ENCODE data around the gene CREBL2. TPM values are rescaled to one million over a fixed set of nuclear protein-coding genes. Genes with fewer than 3 reads are reported as not detected.
"Not testable (repeated sequence)": the region's sequence is repeated elsewhere in the genome, so short reads cannot be mapped to it uniquely, and the experiment has no call there.

CREBL2 gene
- total and polyA plus RNA-seq, 9 donors, result 7.9 to 14.5 (median 10.6) TPM

DNA sequence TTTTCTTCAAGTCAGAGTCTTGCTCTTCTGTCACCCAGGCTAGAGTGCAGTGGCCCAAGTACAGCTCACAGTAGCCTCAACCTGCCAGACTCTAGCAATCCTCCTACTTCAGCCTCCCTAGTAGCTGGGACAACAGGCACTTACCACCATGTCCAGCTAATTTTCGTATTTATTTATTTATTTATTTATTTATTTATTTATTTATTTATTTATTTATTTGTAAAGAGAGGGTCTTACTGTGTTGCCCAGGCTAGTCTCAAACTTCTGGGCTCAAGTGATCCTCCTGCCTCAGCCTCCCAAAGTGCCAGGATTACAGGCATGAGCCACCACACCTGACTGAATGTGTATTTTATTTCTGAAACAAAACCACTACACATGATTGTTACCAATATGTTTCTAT is 31.0 kb upstream of the CREBL2 start:
- no CpG with 5 or more reads among the region's 1 CpG for WGBS (ENCODE audit: insufficient coverage)
- not testable (repeated sequence) for DNase-seq; H3K9me3 ChIP-seq (replicated peaks; ENCODE audit: control insufficient read depth, low read depth, low read length); H3K27ac ChIP-seq (ENCODE audit: low read length); H3K4me1 ChIP-seq (ENCODE audit: control insufficient read depth, insufficient read depth, low read length); H3K4me3 ChIP-seq (ENCODE audit: low read length); H3K27me3 ChIP-seq (ENCODE audit: control insufficient read depth, insufficient read depth, low read length); H3K36me3 ChIP-seq (ENCODE audit: control insufficient read depth, insufficient read depth, low read length)

DNA sequence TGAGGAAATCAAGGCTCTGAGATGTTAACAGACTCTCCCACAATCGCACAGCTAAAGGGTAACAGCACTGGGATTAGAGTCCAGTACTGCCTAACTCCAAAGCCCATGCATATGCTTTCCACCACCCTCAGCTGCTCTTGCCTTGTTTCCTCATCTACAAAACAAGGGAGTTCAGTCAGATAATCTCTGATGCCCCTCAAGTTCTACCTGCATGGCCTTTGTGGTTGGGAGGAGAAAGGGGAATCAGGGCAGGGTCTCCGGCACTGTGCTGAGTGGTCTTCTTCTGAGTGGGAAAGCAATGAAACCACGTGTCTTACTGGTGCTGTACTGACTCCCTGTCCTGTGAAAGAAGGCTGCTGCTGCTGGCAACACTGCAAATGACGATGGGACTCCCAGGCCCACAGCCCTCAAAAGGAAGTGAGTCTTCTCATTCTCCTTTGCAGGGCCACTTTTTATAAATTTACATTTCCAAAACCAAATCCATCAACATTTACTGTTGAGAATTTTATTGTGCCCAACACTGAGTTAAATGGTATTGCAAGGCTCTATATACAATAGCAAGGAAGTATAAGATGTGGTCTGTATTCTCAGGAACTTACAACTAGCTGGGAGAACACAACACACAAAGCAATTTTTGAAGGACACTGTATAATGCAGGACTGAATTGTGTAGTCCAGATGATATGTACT is 29.3 kb upstream of the CREBL2 start:
- H3K36me3 ChIP-seq (ENCODE audit: control insufficient read depth, insufficient read depth, low read length), result no peaks in the 10 kb centered on the region
- H3K27ac ChIP-seq (ENCODE audit: low read length), result no peak overlapping the region

DNA sequence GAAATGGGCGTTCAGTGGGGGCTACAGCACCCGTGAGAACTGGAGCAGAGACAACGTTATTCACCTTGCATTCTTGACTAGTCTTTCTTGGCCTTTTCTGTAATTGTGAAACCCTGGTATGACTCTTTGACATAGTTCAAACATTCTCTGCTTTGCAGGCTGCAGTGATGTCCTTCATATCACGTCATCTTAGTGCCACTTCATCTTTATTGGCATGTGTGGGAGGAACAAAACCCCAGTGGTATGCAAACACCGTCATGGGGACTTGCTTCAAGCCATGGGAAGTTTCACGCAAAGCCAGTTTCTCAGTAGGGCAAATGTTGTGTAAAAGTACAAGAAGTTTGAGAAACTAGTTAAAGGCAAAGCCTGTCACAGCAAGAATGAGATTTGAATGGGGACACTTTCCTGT is 28.8 kb upstream of the CREBL2 start:
- Histone ChIP-seq H3K4me1 (ENCODE audit: control insufficient read depth, insufficient read depth, low read length) (no peaks in the 10 kb centered on the region), H3K36me3 (ENCODE audit: control insufficient read depth, insufficient read depth, low read length) (no peaks in the 10 kb centered on the region), H3K27ac (ENCODE audit: low read length) (no peak overlapping the region), H3K9me3 (replicated peaks; ENCODE audit: control insufficient read depth, low read depth, low read length) (no peaks in the 10 kb centered on the region), H3K27me3 (ENCODE audit: control insufficient read depth, insufficient read depth, low read length) (no peaks in the 10 kb centered on the region), H3K4me3 (ENCODE audit: low read length) (no peak overlapping the region)
- DNase-seq, result no peak
- 58% methylated on average over 5 of the region's 6 CpGs for WGBS (ENCODE audit: insufficient coverage)

More for the DNA sequence above, 29.3 kb upstream of the CREBL2 start:
- no peaks in the 10 kb centered on the region for H3K9me3 ChIP-seq (replicated peaks; ENCODE audit: control insufficient read depth, low read depth, low read length)
- no peak overlapping the region for H3K4me3 ChIP-seq (ENCODE audit: low read length)
- no peaks in the 10 kb centered on the region for H3K27me3 ChIP-seq (ENCODE audit: control insufficient read depth, insufficient read depth, low read length)
- WGBS (ENCODE audit: insufficient coverage), result 78% methylated on average over 3 of the region's 4 CpGs
- no peak for DNase-seq
- no peaks in the 10 kb centered on the region for H3K4me1 ChIP-seq (ENCODE audit: control insufficient read depth, insufficient read depth, low read length)

DNA sequence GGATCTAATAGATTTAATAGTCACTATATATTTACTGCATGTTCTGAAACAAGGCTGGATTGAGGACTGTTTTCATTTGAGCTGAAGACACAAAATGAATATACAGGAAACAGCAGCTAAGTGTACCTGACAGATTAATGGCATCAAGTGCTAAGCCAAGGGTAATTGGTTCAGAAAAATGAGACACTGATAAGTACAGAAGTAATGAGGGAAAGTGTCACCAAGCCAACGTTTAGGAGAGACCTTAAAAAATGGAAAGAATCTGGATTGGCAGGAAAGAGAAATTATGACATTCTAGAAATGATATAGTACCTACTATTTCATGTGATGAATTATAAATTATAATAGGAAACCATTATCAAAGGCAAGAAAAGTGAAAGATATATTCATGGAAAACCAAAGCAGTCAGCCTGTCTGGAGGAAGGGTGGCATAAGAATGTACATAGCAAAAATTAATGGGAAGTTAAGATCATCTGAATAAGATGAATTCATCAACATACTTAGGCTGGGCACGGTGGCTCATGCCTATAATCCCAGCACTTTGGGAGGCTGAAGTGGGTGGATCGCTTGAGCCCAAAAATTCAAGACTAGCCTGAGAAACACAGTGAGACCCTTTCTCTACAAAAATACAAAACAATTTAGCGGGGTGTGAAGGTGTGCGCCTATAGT is 28.0 kb upstream of the CREBL2 start:
- no peaks in the 10 kb centered on the region for H3K36me3 ChIP-seq (ENCODE audit: control insufficient read depth, insufficient read depth, low read length)
- no peaks in the 10 kb centered on the region for H3K4me1 ChIP-seq (ENCODE audit: control insufficient read depth, insufficient read depth, low read length)
- no CpG with 5 or more reads among the region's 5 CpGs for WGBS (ENCODE audit: insufficient coverage)
- no peak overlapping the region for H3K27ac ChIP-seq (ENCODE audit: low read length)
- H3K4me3 ChIP-seq (ENCODE audit: low read length), result no peak overlapping the region
- no peak for DNase-seq
- no peaks in the 10 kb centered on the region for H3K9me3 ChIP-seq (replicated peaks; ENCODE audit: control insufficient read depth, low read depth, low read length)
- H3K27me3 ChIP-seq (ENCODE audit: control insufficient read depth, insufficient read depth, low read length), result no peaks in the 10 kb centered on the region

DNA sequence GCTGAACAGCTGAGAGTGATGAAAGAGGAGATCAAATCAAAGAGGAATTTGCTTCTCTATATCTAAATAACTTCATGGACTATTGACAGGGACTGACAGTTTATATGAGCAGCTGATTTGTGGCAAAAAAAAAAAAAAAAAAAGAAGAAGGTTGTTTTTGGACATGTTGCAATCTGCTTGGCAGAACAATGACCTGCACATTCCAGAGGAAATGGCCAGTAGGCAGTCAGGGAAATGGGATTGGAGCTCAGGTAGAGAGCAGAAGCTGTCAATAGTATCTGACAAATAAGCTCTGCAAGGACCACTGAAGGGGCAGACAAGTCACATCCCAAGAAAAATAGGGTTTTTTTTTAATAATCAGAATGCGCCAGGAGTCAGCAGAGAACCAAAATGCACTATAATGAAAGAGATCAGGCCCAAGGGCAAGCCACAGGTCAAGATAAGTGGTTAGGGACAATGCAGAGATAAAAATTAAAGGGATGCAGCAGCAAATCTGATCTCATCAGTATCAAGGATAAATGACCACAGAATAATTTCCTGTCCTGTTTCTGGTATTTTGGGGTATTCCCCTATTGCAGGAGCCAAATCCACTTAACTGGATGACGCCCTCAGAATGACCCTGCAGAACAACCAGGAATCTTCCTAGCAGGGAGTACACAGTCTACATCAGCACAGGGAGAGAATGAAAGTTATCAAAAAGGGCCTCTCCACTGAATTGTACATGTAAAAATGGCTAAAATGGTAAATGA is 26.4 kb upstream of the CREBL2 start:
- Histone ChIP-seq H3K9me3 (replicated peaks; ENCODE audit: control insufficient read depth, low read depth, low read length) (no peaks in the 10 kb centered on the region), H3K36me3 (ENCODE audit: control insufficient read depth, insufficient read depth, low read length) (no peaks in the 10 kb centered on the region), H3K4me1 (ENCODE audit: control insufficient read depth, insufficient read depth, low read length) (no peaks in the 10 kb centered on the region), H3K4me3 (ENCODE audit: low read length) (no peak overlapping the region), H3K27me3 (ENCODE audit: control insufficient read depth, insufficient read depth, low read length) (peaks cover 2% of the 10 kb centered on the region), H3K27ac (ENCODE audit: low read length) (no peak overlapping the region)
- DNase-seq, result no peak
- WGBS (ENCODE audit: insufficient coverage), result 80% methylated on average over 1 of the region's 2 CpGs

DNA sequence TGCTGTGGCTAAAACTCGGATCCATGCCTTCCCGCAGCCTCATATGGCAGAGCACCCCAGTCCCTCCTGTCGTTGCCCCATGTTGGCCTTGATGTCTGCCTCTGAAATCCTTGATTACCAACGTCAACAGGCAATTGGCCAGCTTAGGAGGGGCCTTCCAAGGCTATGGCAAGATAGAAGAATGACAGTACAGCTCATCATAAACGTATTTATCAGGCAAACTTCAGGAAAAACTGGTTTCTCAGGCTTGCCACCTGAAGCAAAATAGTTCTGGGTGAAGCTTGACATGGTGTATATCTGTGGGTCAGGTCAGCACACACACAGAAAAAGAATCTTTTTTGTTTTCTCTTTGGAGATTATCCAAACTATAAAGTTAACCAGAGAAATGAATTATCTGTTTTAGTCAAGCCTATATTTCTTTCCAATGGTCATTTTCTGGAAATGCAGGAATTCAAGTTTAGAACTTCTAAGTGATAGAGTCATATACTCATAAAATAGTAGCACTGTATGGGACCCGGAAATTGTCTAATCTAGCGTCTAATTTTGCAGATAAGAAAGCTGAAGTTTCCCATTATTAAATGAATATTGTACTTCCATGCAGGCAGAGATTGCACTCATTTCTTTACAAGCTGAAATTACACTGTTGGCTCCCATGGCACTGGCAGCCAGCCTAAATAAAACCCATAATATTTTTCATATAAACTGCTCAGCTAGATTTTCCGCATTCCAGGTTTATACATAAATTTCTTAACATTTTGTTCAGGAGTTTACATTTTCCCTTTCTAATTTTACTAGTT is 24.6 kb upstream of the CREBL2 start:
- H3K4me3 ChIP-seq (ENCODE audit: low read length), result no peak overlapping the region
- H3K27ac ChIP-seq (ENCODE audit: low read length), result no peak overlapping the region
- 67% methylated on average over 3 of the region's 8 CpGs for WGBS (ENCODE audit: insufficient coverage)
- H3K4me1 ChIP-seq (ENCODE audit: control insufficient read depth, insufficient read depth, low read length), result no peaks in the 10 kb centered on the region
- H3K27me3 ChIP-seq (ENCODE audit: control insufficient read depth, insufficient read depth, low read length), result peaks cover 2% of the 10 kb centered on the region
- no peaks in the 10 kb centered on the region for H3K9me3 ChIP-seq (replicated peaks; ENCODE audit: control insufficient read depth, low read depth, low read length)
- H3K36me3 ChIP-seq (ENCODE audit: control insufficient read depth, insufficient read depth, low read length), result no peaks in the 10 kb centered on the region
- no peak for DNase-seq

DNA sequence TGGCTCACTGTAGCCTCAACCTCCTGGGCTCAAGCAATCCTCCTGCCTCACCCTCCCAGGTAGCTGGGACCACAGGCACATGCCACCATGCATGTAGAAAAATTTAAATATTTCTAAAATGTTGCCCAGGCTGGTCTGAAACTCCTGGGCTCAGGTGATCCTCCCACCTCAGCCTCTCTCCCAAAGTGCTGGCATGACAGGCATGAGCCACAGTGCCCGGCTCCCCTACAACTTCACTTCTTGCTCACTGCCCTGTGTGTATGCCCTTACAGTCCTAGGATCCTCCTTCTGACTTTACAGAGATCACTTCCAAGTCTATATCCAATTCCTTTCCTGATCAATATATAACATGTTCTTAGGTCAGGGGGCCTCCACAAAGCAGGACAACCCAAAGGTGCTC is 23.8 kb upstream of the CREBL2 start:
- no peak overlapping the region for H3K27ac ChIP-seq (ENCODE audit: low read length)
- peaks cover 2% of the 10 kb centered on the region for H3K27me3 ChIP-seq (ENCODE audit: control insufficient read depth, insufficient read depth, low read length)
- H3K9me3 ChIP-seq (replicated peaks; ENCODE audit: control insufficient read depth, low read depth, low read length), result no peaks in the 10 kb centered on the region
- WGBS (ENCODE audit: insufficient coverage), result 83% methylated on average over 1 of the region's 1 CpG
- DNase-seq, result no peak
- H3K4me3 ChIP-seq (ENCODE audit: low read length), result no peak overlapping the region
- no peaks in the 10 kb centered on the region for H3K4me1 ChIP-seq (ENCODE audit: control insufficient read depth, insufficient read depth, low read length)
- no peaks in the 10 kb centered on the region for H3K36me3 ChIP-seq (ENCODE audit: control insufficient read depth, insufficient read depth, low read length)

DNA sequence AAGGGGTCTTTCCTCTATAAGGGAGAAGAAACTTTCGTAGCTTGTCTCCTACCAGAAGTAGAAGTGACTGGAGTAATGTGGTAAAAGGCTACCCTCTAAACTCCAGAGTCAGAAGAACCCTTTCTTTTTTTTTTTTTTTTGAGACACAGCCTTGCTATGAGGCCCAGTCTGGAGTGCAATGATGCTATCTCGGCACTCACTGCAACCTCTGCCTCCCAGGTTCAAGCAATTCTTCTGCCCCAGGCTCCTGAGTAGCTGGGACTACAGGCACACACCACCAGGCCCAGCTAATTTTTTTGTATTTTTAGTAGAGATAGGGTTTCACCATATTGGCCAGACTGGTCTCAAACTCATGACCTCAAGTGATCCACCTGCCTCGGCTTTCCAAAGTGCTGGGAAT is 23.2 kb upstream of the CREBL2 start:
- H3K27ac ChIP-seq (ENCODE audit: low read length); H3K36me3 ChIP-seq (ENCODE audit: control insufficient read depth, insufficient read depth, low read length); DNase-seq; H3K9me3 ChIP-seq (replicated peaks; ENCODE audit: control insufficient read depth, low read depth, low read length); H3K4me1 ChIP-seq (ENCODE audit: control insufficient read depth, insufficient read depth, low read length); H3K4me3 ChIP-seq (ENCODE audit: low read length); H3K27me3 ChIP-seq (ENCODE audit: control insufficient read depth, insufficient read depth, low read length): not testable (repeated sequence)
- WGBS (ENCODE audit: insufficient coverage), result 100% methylated on average over 1 of the region's 3 CpGs

DNA sequence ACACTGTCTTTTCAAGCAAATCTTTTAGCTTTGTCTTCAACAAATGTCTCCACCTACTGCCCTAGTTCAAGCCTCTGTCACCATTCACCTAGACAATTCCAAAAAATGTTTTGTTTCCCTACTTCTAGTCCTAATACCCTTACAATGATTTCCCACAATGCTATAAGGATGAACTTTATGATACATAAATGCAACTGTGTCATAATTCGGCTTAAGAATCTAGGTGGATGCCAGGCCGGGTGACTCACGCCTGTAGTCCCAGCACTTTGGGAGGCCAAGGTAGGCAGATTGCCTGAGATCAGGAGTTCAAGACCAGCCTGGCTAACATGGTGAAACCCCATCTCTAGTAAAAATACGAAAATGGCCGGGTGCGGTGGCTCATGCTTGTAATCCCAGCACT is 20.7 kb upstream of the CREBL2 start:
- whole genome bisulfite sequencing (ENCODE audit: insufficient coverage), result 92% methylated on average over 5 of the region's 6 CpGs
- Histone ChIP-seq H3K36me3 (ENCODE audit: control insufficient read depth, insufficient read depth, low read length) (no peaks in the 10 kb centered on the region), H3K9me3 (replicated peaks; ENCODE audit: control insufficient read depth, low read depth, low read length) (no peaks in the 10 kb centered on the region), H3K27me3 (ENCODE audit: control insufficient read depth, insufficient read depth, low read length) (peaks cover 2% of the 10 kb centered on the region), H3K27ac (ENCODE audit: low read length) (no peak overlapping the region), H3K4me3 (ENCODE audit: low read length) (no peak overlapping the region), H3K4me1 (ENCODE audit: control insufficient read depth, insufficient read depth, low read length) (no peaks in the 10 kb centered on the region)
- DNase-seq, result no peak

DNA sequence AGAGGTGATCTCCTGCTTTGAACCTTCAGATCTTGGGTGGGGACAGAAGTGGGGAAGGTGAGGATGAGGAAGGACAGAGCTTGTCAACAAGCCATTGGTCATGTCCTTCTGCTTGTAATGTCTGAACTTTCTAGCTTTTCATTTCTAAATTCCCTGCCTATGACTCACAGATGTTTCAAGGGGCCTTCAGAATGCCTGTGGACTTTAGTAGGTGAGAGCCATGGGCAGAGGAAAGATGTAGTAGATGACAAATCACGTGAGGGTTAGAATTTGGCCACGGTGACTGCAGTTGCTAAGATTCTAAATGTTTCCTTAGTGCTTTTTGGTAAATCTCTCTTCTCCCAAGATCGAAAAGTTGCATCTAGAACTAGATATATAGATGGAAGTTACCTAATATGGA is 18.7 kb upstream of the CREBL2 start:
- Histone ChIP-seq H3K36me3 (ENCODE audit: control insufficient read depth, insufficient read depth, low read length) (no peaks in the 10 kb centered on the region), H3K4me1 (ENCODE audit: control insufficient read depth, insufficient read depth, low read length) (no peaks in the 10 kb centered on the region), H3K9me3 (replicated peaks; ENCODE audit: control insufficient read depth, low read depth, low read length) (no peaks in the 10 kb centered on the region), H3K27ac (ENCODE audit: low read length) (no peak overlapping the region), H3K27me3 (ENCODE audit: control insufficient read depth, insufficient read depth, low read length) (peaks cover 2% of the 10 kb centered on the region), H3K4me3 (ENCODE audit: low read length) (no peak overlapping the region)
- no CpG with 5 or more reads among the region's 3 CpGs for WGBS (ENCODE audit: insufficient coverage)
- no peak for DNase-seq
